Tibial nerve (tissue), 4 donors: ENCODE results near the gene ETV3. TPM values are rescaled to one million over a fixed set of nuclear protein-coding genes. Genes with fewer than 3 reads are reported as not detected.

Source experiments
- DNase-seq, 2 donors: peaks; one replicate each; pipeline ENCODE4 v3.0.0-alpha.2; 2019; ENCODE audit warnings: low spot score in 2 of 2
- H3K27ac ChIP-seq, 4 donors: fragments of 200-600 bp; sonication (generic) in 3 of 4; one replicate each; pipeline ENCODE4 v1.5.1; 2017 to 2019; ENCODE audit warnings: mild to moderate bottlenecking in 1 of 4
- H3K27me3 ChIP-seq, 2 donors: fragments of 200-600 bp; sonication (generic) in 1 of 2; one replicate each; pipeline versions ENCODE4 v1.5.1 to v1.6.0; 2017 to 2019
- H3K36me3 ChIP-seq, 3 donors: fragments of 200-600 bp; sonication (generic); one replicate each; pipeline ENCODE4 v1.5.1; 2018 to 2019
- H3K4me1 ChIP-seq, 4 donors: fragments of 200-600 bp; sonication (generic) in 3 of 4; one replicate each; pipeline ENCODE4 v1.5.1; 2017 to 2019
- H3K4me3 ChIP-seq, 4 donors: fragments of 200-600 bp; sonication (generic) in 3 of 4; one replicate each; pipeline ENCODE4 v1.5.1; 2017 to 2019; ENCODE audit warnings: mild to moderate bottlenecking in 1 of 4, moderate library complexity in 1 of 4
- H3K9me3 ChIP-seq, 4 donors: fragments of 200-600 bp; sonication (generic) in 3 of 4; one replicate each; pipeline ENCODE4 v1.5.1; 2017 to 2019
- EP300 ChIP-seq, 2 donors: sonication (generic); formaldehyde crosslinking; IDR thresholded peaks; one replicate each; pipeline ENCODE4 v1.6.1; 2017; ENCODE audit warnings: antibody characterized with exemption in 2 of 2, mild to moderate bottlenecking in 1 of 2
- POLR2A ChIP-seq, 2 donors: fragments of 450-650 bp; IDR thresholded peaks; one replicate each; pipeline ENCODE4 v1.6.1; 2017; ENCODE audit warnings: antibody characterized with exemption in 2 of 2, mild to moderate bottlenecking in 2 of 2, moderate library complexity in 2 of 2
- whole genome bisulfite sequencing, 2 donors: methylation state at CpG; one replicate each; pipeline ENCODE4 v1.1.5; 2018; 5-methylcytosine and 5-hydroxymethylcytosine counted together
- total RNA-seq, 4 donors: library from RNA; depleted of rRNA; stranded (reverse); fragments of >200 nt; gene quantifications; one replicate each; pipeline ENCODE4 v1.1.0, GENCODE V29; 2016
- TF ChIP-seq, protein P1 (sequence below), 5 experiments: fragments of 200-600 bp in 3 of 5; fragments of 450-650 bp in 2 of 5; sonication (generic) in 3 of 5; IDR thresholded peaks; one replicate each; pipeline ENCODE4 v1.5.1; 2016 to 2019; ENCODE audit warnings: antibody characterized with exemption in 5 of 5, mild to moderate bottlenecking in 3 of 5, moderate library complexity in 2 of 5

ETV3 gene
- total RNA-seq, 4 donors from 2014 or later: 18.4 to 20.0 (median 19.1) TPM

DNA sequence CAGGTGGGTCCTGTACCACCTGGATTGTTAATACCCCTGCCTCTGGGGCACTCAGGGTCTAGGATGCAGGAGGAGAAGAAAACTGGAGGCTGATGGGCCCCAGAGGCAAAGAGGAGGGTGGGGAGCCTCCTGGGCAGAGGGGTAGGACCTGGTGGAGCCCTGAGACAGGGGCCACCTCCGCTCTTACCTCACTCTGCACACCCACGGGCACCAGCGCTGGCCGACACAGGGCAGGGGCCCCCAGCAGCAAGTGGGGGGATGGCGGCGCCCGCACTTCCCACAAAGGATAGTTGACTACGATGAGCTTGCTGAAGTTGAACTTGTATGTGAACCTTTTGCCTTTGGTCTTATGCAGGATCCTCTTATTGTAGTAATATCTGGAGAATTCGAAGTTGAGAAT lies 39.7 kb downstream of the ETV3 start:
- Histone ChIP-seq H3K27me3 (no peaks in the 10 kb centered on the region), H3K4me3 (no peak overlapping the region), H3K27ac (no peak overlapping the region), H3K9me3 (no peaks in the 10 kb centered on the region), H3K36me3 (no peaks in the 10 kb centered on the region), H3K4me1 (no peaks in the 10 kb centered on the region)
- TF ChIP-seq, protein P1, sequence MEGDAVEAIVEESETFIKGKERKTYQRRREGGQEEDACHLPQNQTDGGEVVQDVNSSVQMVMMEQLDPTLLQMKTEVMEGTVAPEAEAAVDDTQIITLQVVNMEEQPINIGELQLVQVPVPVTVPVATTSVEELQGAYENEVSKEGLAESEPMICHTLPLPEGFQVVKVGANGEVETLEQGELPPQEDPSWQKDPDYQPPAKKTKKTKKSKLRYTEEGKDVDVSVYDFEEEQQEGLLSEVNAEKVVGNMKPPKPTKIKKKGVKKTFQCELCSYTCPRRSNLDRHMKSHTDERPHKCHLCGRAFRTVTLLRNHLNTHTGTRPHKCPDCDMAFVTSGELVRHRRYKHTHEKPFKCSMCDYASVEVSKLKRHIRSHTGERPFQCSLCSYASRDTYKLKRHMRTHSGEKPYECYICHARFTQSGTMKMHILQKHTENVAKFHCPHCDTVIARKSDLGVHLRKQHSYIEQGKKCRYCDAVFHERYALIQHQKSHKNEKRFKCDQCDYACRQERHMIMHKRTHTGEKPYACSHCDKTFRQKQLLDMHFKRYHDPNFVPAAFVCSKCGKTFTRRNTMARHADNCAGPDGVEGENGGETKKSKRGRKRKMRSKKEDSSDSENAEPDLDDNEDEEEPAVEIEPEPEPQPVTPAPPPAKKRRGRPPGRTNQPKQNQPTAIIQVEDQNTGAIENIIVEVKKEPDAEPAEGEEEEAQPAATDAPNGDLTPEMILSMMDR (IDR thresholded peaks at IDR 0.05): no peak
- TF ChIP-seq EP300 (IDR thresholded peaks at IDR 0.05) (no peak), POLR2A (IDR thresholded peaks at IDR 0.05) (no peak)
- 94 to 100% methylated on average over 7 to 9 of the region's 9 CpGs for WGBS, 2 donors
- no peak for DNase-seq

DNA sequence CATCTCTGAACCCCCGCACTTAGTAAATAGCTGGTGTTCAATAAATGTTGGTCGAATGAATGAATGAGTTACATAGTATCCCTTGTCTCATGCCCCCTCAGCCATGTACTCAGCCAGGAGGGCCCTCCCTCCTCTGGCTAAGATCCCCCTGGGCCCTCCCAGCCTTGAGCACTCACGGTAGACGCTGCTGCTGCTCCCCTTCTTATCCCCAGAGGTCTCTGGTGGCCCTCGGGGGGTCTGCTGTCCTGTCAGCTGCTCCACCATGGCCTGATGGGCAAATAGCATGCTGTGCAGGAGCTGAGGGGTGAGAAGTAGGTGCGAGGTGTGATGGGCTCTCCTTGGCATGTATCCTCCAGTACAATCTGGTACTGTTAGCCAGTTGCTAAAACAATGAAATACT lies 40.5 kb downstream of the ETV3 start:
- 77% methylated on average over 6 of the region's 6 CpGs for WGBS, 2 donors
- Histone ChIP-seq H3K27me3 (no peaks in the 10 kb centered on the region), H3K9me3 (no peaks in the 10 kb centered on the region), H3K27ac (no peak overlapping the region), H3K36me3 (no peaks in the 10 kb centered on the region), H3K4me3 (no peak overlapping the region), H3K4me1 (peaks cover 0 to 5% (median 0%) of the 10 kb centered on the region in 4 donors)
- no peak for TF ChIP-seq POLR2A (IDR thresholded peaks at IDR 0.05)
- TF ChIP-seq, protein P1 (IDR thresholded peaks at IDR 0.05): no peak
- TF ChIP-seq EP300 (IDR thresholded peaks at IDR 0.05): no peak
- no peak for DNase-seq

DNA sequence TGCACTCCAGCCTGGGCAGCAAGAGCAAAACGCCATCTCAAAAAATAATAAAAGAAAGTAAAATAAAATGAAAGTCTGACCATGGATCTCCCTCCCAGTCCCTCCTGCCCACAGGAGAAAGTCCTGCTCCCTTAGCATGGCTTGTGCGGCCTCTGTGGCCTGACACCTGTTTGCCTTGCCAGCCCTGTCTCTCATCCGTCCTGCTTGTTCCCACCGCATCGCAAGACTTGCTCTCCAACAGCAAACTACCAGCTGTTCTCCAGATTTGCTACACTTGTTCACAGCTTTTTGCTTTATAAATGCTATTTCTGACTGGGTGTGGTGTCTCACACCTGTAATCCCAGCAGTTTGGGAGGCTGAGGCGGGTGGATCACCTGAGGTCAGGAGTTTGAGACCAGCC lies 41.3 kb downstream of the ETV3 start:
- no peaks in the 10 kb centered on the region for H3K9me3 ChIP-seq
- 77 to 86% methylated on average over 6 of the region's 6 CpGs for WGBS, 2 donors
- TF ChIP-seq, protein P1 (IDR thresholded peaks at IDR 0.05): no peak
- TF ChIP-seq EP300 (IDR thresholded peaks at IDR 0.05): no peak
- TF ChIP-seq POLR2A (IDR thresholded peaks at IDR 0.05): no peak
- H3K36me3 ChIP-seq: no peaks in the 10 kb centered on the region
- DNase-seq: no peak
- no peak overlapping the region for H3K27ac ChIP-seq
- no peaks in the 10 kb centered on the region for H3K27me3 ChIP-seq
- no peak overlapping the region for H3K4me3 ChIP-seq
- H3K4me1 ChIP-seq: peaks cover 0 to 7% (median 0%) of the 10 kb centered on the region in 4 donors

DNA sequence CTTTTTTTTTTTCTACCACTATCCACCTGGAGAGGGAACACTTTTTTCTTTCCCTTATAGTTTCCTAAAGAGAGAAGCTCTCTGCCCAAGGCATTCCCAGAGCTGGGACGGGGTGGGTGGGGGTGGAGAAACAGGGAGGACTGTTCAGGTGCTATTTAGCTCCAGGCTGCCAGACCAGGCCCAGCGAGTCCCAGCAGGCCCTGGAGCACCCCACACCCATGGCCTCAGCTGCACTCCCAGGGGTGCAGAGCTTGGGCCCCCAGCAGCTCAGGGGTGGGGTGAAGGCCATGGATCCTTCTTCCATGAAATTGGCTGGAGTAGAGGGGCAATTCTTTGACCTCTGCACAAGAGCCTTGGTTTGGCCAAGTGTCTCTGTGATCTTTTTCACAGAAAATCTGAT lies 42.6 kb downstream of the ETV3 start:
- Histone ChIP-seq H3K9me3 (no peaks in the 10 kb centered on the region), H3K4me3 (no peak overlapping the region), H3K27ac (no peak overlapping the region), H3K27me3 (no peaks in the 10 kb centered on the region), H3K36me3 (no peaks in the 10 kb centered on the region), H3K4me1 (peaks cover 0 to 13% (median 3%) of the 10 kb centered on the region in 4 donors)
- 94% methylated on average over 2 of the region's 2 CpGs for WGBS, 2 donors
- no peak for TF ChIP-seq POLR2A (IDR thresholded peaks at IDR 0.05)
- TF ChIP-seq EP300 (IDR thresholded peaks at IDR 0.05): no peak
- TF ChIP-seq, protein P1 (IDR thresholded peaks at IDR 0.05): no peak
- DNase-seq: no peak

DNA sequence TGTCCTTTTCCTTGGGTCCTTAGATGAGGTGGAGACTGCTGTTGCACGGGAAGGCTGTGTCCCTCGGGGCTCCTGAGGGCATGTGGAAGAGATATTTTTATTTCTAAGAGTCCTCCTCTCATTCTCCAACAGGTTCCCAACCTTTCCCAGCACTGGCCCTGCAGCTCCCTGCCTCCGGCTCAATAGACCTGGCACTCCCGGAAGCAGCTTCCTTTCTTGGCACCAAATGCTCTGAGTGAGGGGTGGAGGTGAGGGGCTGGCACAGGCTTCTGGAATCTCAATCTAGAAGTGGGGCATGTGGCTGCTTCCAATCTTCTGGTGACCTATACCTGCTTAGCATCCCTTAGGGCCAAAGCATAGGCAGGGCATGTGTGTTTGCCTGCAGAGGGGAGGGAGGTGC lies 43.1 kb downstream of the ETV3 start:
- Histone ChIP-seq H3K27ac (no peak overlapping the region), H3K9me3 (no peaks in the 10 kb centered on the region), H3K4me3 (no peak overlapping the region), H3K36me3 (no peaks in the 10 kb centered on the region), H3K27me3 (no peaks in the 10 kb centered on the region), H3K4me1 (peaks cover 0 to 18% (median 7%) of the 10 kb centered on the region in 4 donors)
- DNase-seq: no peak
- WGBS, 2 donors: 71 to 81% methylated on average over 4 of the region's 4 CpGs
- TF ChIP-seq, protein P1 (IDR thresholded peaks at IDR 0.05): no peak
- TF ChIP-seq EP300 (IDR thresholded peaks at IDR 0.05) (no peak), POLR2A (IDR thresholded peaks at IDR 0.05) (no peak)
